Stimulated activated effector memory CD8-positive, alpha-beta T cell treated with anti-CD3 and anti-CD28 coated beads, Interleukin-12 subunit alpha, Interleukin-12 subunit beta, amount 100 ng/mL, for 72 hours (primary cell): ENCODE data around the gene OR52A5.
"Not testable (repeated sequence)": the region's sequence is repeated elsewhere in the genome, so short reads cannot be mapped to it uniquely, and the experiment has no call there.

Source experiments
- ATAC-seq: fragments of 150-1000 bp; cut with Tn5 transposase; 2 replicates; pipeline ENCODE4 v1.10.0; 2021
- DNase-seq, 2 donors: peaks; one replicate each; pipeline ENCODE4 v3.0.0; 2021 to 2022; ENCODE audit warnings: low spot score in 2 of 2
- H3K27ac Mint-ChIP-seq: one replicate; pipeline ENCODE4 v1.8.0; 2022; ENCODE audit warnings: mild to moderate bottlenecking, mixed read lengths
- H3K36me3 Mint-ChIP-seq: one replicate; pipeline ENCODE4 v1.8.0; 2022; ENCODE audit warnings: mild to moderate bottlenecking, mixed read lengths
- H3K4me1 Mint-ChIP-seq: one replicate; pipeline ENCODE4 v1.8.0; 2022; ENCODE audit warnings: mixed read lengths
- H3K4me3 Mint-ChIP-seq: one replicate; pipeline ENCODE4 v1.8.0; 2022; ENCODE audit warnings: mild to moderate bottlenecking, mixed read lengths
- H3K9me3 Mint-ChIP-seq: one replicate; pipeline ENCODE4 v1.8.0; 2022; ENCODE audit warnings: mixed read lengths

The OR52A5 gene

GRCh38 chr11:5137996-5138395, at the start of gene OR52A5:
TSS of gene OR52A5 (minus strand) at chr11:5138356. CDS start at chr11:5132642, 5,714 bp downstream.
- ATAC-seq (no peak), DNase-seq (no peak)
- Mint-ChIP-seq H3K4me1 (no peaks in the 10 kb centered on the region), H3K27ac (no peak within 1 kb of the TSS), H3K4me3 (no peak within 1 kb of the TSS), H3K36me3 (no peaks in the 10 kb centered on the region), H3K9me3 (no peaks in the 10 kb centered on the region)

- Mint-ChIP-seq H3K9me3 (no peaks in the 10 kb centered on the region), H3K36me3 (no peaks in the 10 kb centered on the region), H3K4me3 (no peak overlapping the region), H3K4me1 (no peaks in the 10 kb centered on the region), H3K27ac (no peak overlapping the region)
- no peak for ATAC-seq
- no peak for DNase-seq
Observed at GRCh38 chr11:5178046-5178837, 40.1 kb upstream of the OR52A5 start.

GRCh38 chr11:5174934-5175333, 36.8 kb upstream of the OR52A5 start:
- no peak for ATAC-seq
- Mint-ChIP-seq H3K9me3 (no peaks in the 10 kb centered on the region), H3K4me1 (no peaks in the 10 kb centered on the region), H3K4me3 (no peak overlapping the region), H3K36me3 (no peaks in the 10 kb centered on the region), H3K27ac (no peak overlapping the region)
- DNase-seq = no peak

GRCh38 chr11:5171856-5172255, 33.7 kb upstream of the OR52A5 start:
- Mint-ChIP-seq H3K4me3 (no peak overlapping the region), H3K4me1 (no peaks in the 10 kb centered on the region), H3K9me3 (no peaks in the 10 kb centered on the region), H3K27ac (no peak overlapping the region), H3K36me3 (no peaks in the 10 kb centered on the region)
- no peak for DNase-seq
- ATAC-seq = no peak

- not testable (repeated sequence) for H3K36me3 Mint-ChIP-seq, H3K4me3 Mint-ChIP-seq, DNase-seq, H3K9me3 Mint-ChIP-seq, ATAC-seq, H3K27ac Mint-ChIP-seq, H3K4me1 Mint-ChIP-seq
Observed at GRCh38 chr11:5165898-5166297, 27.7 kb upstream of the OR52A5 start.

GRCh38 chr11:5164807-5165206, 26.7 kb upstream of the OR52A5 start:
- not testable (repeated sequence) for ATAC-seq, H3K27ac Mint-ChIP-seq, H3K4me3 Mint-ChIP-seq, H3K9me3 Mint-ChIP-seq, H3K4me1 Mint-ChIP-seq, DNase-seq, H3K36me3 Mint-ChIP-seq

GRCh38 chr11:5161045-5161444, 22.9 kb upstream of the OR52A5 start:
- H3K36me3 Mint-ChIP-seq, H3K9me3 Mint-ChIP-seq, DNase-seq, H3K4me3 Mint-ChIP-seq, H3K4me1 Mint-ChIP-seq, ATAC-seq, H3K27ac Mint-ChIP-seq: not testable (repeated sequence)

GRCh38 chr11:5160217-5160616, 22.1 kb upstream of the OR52A5 start:
- H3K9me3 Mint-ChIP-seq, ATAC-seq, H3K27ac Mint-ChIP-seq, H3K36me3 Mint-ChIP-seq, H3K4me3 Mint-ChIP-seq, DNase-seq, H3K4me1 Mint-ChIP-seq: not testable (repeated sequence)

- H3K36me3 Mint-ChIP-seq = no peaks in the 10 kb centered on the region
- ATAC-seq (no peak), DNase-seq (no peak)
- no peak overlapping the region for H3K27ac Mint-ChIP-seq
- H3K4me1 Mint-ChIP-seq = no peaks in the 10 kb centered on the region
- H3K4me3 Mint-ChIP-seq = no peak overlapping the region
- H3K9me3 Mint-ChIP-seq = peaks cover 4% of the 10 kb centered on the region
Observed at GRCh38 chr11:5159806-5160205, 21.6 kb upstream of the OR52A5 start.

- Mint-ChIP-seq H3K27ac (no peak within 1 kb of the TSS), H3K9me3 (no peaks in the 10 kb centered on the region), H3K4me3 (no peak within 1 kb of the TSS), H3K4me1 (no peaks in the 10 kb centered on the region), H3K36me3 (no peaks in the 10 kb centered on the region)
- DNase-seq (no peak), ATAC-seq (no peak)
Observed at GRCh38 chr11:5154657-5155056, 16.5 kb upstream of the OR52A5 start, which contains the start of gene OR52A1. TSS of gene OR52A1 (minus strand) at chr11:5154757. CDS start at chr11:5152369, 2,388 bp downstream.

GRCh38 chr11:5153574-5154431, 15.6 kb upstream of the OR52A5 start:
- no peaks in the 10 kb centered on the region for H3K36me3 Mint-ChIP-seq
- DNase-seq = no peak
- H3K4me1 Mint-ChIP-seq = no peaks in the 10 kb centered on the region
- no peaks in the 10 kb centered on the region for H3K9me3 Mint-ChIP-seq
- no peak overlapping the region for H3K4me3 Mint-ChIP-seq
- no peak overlapping the region for H3K27ac Mint-ChIP-seq
- no peak for ATAC-seq

GRCh38 chr11:5151713-5152153, 13.6 kb upstream of the OR52A5 start:
- DNase-seq (no peak), ATAC-seq (no peak)
- no peaks in the 10 kb centered on the region for H3K9me3 Mint-ChIP-seq
- no peak overlapping the region for H3K27ac Mint-ChIP-seq
- H3K4me1 Mint-ChIP-seq = no peaks in the 10 kb centered on the region
- no peaks in the 10 kb centered on the region for H3K36me3 Mint-ChIP-seq
- no peak overlapping the region for H3K4me3 Mint-ChIP-seq

- H3K9me3 Mint-ChIP-seq, H3K27ac Mint-ChIP-seq, H3K4me3 Mint-ChIP-seq, H3K4me1 Mint-ChIP-seq, DNase-seq, H3K36me3 Mint-ChIP-seq, ATAC-seq: not testable (repeated sequence)
Observed at GRCh38 chr11:5144206-5144605, 6.0 kb upstream of the OR52A5 start.

- Mint-ChIP-seq H3K4me1 (no peaks in the 10 kb centered on the region), H3K27ac (no peak overlapping the region), H3K9me3 (no peaks in the 10 kb centered on the region), H3K36me3 (no peaks in the 10 kb centered on the region), H3K4me3 (no peak overlapping the region)
- no peak for DNase-seq
- ATAC-seq = no peak
Observed at GRCh38 chr11:5137014-5137413, 1.1 kb downstream of the OR52A5 start.

- H3K4me1 Mint-ChIP-seq = no peaks in the 10 kb centered on the region
- ATAC-seq = no peak
- H3K4me3 Mint-ChIP-seq = no peak overlapping the region
- no peak overlapping the region for H3K27ac Mint-ChIP-seq
- no peaks in the 10 kb centered on the region for H3K36me3 Mint-ChIP-seq
- H3K9me3 Mint-ChIP-seq = no peaks in the 10 kb centered on the region
- no peak for DNase-seq
Observed at GRCh38 chr11:5136261-5136660, 1.9 kb downstream of the OR52A5 start.
